Glomerular visceral epithelial cell (primary cell): ENCODE results near the gene ZBTB49.

ENCODE experiments used
- DNase-seq: peaks from one replicate; pipeline ENCODE4 v3.0.0-alpha.2; 2016; ENCODE audit errors: extremely low spot score

Gene ZBTB49

DNA sequence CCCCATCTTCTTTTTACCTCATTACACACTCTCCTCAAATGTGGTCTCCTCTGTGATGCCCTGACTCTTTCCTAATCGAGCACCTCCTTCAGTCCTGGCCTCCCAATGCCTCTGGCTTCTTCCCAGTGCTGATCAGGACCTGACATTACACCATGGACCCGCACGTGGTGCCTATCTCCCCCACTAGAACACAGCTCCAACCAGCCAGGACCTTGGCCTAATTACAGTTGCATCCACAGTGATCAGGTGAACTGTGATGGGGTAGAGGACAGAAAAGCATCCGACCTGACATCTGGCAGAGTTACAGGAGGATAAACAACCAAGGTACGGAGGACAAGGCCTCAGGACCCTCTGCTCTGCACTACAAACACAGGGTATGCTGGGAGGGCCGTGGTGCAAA lies 12.5 kb upstream of the ZBTB49 start:
- no peak for DNase-seq

DNA sequence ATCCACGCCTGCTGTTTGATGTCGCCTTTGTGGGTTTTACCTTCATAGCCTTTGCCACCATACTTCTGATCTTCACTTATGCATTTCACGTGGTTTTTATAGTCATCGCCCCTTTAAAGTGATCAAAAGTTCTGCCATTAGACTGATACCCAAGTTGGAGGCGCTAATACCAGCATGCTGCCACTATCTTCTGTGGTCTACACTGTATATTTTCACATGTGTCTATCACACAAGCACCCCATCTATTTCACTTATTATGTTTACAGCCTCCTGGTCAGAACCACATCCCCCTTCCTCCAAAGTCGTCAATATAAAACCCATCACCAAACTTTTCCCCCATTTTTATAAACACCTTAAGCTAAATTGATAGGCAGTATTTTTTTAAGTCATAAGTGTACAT lies 8.3 kb upstream of the ZBTB49 start:
- DNase-seq, result no peak

DNA sequence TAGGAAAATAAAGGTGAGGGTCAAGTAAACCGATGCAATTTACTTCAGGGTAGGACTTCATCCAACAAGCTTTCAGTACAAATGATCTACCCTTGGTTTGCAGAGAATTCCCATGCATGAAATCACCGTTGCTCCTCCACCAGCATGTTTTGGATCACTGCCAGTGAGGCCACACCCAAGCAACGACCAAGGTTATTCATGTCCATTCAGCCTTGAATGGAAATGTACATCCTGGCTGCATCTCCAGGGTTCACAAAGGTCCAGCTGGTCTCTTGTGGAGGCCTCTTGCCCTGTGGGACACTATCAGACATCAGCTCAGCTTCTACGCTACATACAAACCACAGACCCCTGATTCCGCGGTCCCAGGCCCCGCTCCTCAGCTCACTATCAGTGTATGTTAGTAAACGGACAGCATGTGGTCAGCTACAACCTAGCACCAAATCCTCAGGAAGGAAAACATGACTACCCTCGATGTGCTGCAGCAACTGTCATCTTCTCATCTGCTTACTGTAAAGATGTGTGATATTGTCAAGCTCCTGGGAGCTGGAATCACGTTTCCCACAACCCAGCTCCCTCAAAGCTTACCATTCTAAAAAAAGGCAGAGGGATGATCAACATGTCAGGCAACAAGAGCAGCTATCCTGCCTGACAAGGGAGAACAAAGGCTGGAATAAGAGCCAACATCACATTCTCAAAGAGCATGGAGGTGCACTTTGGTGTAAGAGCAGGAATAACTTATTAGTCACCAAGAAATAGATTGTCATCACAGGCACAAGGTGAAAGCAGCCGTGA lies 5.0 kb upstream of the ZBTB49 start:
- peak; percentile 56 for DNase-seq

- DNase-seq, result no peak
Measured at GRCh38 chr4:4288098-4288497, 2.0 kb upstream of the ZBTB49 start.

DNA sequence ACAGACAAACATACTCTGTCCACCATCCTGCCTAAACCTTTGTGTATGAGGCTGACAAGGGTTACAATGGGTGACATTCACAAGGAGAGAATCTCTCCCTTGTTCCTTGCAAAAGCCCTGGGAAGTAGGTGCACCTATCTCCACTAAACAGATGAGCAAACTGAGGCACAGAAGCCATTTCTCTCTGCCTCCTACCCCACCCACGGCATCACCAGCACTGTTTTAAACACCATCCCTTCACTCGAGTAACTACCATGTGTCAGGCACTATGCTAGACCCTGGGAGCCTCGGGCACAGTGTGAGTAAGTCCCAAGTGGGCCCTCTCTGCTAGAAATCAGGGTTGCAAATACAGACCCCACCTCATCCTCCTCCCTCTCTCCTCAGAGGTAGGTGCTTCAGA lies 996 bp upstream of the ZBTB49 start:
- no peak for DNase-seq

DNA sequence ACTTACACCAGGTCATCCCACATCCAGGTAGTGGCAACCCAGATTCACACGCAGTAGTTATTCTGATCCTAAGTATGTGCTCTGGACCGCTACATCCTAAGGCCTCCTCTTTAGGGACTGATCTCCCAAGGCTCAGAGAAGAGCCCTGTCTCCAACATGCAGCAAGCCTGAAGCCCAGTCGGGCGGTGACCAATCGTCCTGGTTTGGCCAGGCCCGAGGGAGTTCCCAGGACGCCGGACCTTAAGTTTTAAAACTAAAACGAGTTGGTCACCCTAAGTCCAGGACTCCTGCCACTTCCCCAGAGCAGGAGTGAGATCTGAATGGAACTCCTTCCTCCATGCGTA lies 482 bp upstream of the ZBTB49 start:
- no peak for DNase-seq

DNA sequence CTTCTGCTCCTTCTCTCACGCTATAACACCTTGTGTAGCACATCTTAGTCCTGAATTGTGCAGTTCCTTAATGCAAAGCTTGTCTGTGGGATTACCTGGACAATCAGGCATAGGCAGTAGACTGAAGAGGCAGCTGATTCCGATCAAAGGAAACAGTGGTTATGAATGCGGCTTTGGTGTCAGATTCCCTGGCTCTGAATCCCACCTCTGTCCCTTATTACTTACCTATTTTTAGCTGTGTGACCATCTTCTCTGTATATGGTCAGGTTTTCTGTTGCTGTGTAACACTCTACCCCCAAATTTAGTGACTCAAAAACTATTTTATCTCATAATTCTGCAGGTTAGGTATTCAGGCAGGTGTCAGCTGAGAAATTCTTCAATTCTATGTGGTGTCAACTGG lies 3.2 kb downstream of the ZBTB49 start:
- DNase-seq, result no peak

- no peak for DNase-seq
Measured at GRCh38 chr4:4296283-4296846, 6.3 kb downstream of the ZBTB49 start.

DNA sequence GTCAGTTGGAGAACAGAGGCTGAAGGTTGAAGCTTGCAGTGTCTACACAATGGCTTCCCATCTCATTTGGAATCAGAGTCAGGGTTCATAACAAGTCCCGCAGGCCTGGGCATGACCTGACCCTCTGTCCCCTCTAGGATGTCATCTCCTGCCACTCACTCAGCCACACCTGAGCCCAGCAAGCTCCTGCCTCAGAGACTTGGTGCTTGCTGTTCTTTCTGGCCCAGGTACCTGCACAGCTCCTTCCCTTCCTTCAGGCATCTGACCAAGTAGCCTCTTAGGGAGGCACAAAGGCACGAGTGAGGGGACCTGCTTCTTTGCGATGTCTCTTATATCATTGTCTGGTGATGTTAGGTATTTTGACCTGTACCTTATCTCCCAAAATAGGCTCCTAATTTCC lies 9.0 kb downstream of the ZBTB49 start:
- no peak for DNase-seq

- DNase-seq, result no peak
Measured at GRCh38 chr4:4302001-4302400, 11.9 kb downstream of the ZBTB49 start.

DNA sequence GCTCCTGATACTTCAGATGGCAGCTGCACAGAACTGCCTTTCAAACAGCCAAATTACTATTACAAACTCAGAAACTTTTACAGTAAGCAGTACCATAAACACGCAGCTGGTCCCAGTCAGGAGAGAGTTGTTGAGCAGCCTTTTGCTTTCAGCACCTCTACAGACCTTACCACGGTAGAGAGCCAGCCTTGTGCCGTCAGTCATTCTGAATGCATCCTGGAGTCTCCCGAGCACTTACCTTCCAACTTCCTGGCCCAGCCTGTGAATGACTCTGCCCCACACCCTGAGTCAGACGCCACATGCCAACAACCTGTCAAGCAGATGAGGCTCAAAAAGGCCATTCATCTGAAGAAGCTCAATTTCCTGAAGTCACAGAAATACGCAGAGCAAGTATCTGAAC lies 12.4 kb downstream of the ZBTB49 start:
- DNase-seq, result no peak

GRCh38 chr4:4306920-4307319 lies 16.9 kb downstream of the ZBTB49 start:
- no peak for DNase-seq

- DNase-seq, result peak; percentile 81
Measured at GRCh38 chr4:4308800-4309441, 18.9 kb downstream of the ZBTB49 start.

DNA sequence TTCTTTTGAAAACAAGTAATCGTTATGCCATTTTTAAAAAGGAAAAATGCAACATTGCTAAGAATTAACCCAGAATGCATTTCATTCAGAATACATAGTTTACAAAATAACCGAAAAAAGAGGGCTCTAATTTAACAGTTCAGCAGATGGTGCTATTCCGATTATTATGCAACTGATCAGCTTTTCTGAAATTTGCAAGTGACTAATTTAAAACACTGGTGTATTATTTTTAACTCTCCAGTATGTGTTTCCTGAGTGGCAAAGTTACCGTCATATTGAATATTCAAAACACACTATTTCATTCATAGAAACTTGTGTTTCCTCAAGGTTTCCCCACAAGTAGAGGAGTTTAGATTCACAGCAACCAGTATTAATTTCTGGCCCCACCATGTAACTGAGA lies 21.1 kb downstream of the ZBTB49 start:
- no peak for DNase-seq

DNA sequence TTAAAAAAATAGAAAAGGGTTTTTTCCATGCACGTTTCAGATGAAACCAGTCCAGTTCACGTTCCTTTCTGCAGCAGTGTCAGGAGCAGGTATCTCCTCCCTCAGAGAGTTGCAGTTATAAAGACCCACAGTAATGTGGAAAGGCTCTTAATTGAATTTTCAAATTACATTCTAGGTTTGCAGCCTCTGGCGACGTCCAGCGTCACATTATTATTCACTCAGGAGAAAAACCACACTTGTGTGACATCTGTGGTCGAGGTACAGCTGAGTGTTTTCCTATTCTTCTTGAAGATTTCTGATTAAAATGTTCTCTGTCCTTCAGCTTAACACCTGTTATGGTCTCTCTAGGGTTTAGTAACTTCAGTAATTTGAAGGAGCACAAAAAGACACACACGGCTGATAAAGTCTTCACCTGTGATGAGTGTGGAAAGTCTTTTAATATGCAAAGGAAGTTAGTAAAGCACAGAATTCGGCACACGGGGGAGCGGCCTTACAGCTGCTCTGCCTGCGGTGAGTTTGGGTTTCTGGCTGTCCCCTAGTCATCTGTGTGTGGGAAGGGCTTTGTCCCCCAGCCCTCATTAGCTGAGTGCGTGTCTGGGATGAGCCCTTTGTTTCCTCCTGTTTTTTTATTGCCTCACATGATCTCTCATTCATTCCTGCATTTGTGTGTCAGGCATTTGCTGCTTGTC lies 25.6 kb downstream of the ZBTB49 start:
- no peak for DNase-seq

GRCh38 chr4:4316150-4316495 lies 26.1 kb downstream of the ZBTB49 start:
- no peak for DNase-seq

DNA sequence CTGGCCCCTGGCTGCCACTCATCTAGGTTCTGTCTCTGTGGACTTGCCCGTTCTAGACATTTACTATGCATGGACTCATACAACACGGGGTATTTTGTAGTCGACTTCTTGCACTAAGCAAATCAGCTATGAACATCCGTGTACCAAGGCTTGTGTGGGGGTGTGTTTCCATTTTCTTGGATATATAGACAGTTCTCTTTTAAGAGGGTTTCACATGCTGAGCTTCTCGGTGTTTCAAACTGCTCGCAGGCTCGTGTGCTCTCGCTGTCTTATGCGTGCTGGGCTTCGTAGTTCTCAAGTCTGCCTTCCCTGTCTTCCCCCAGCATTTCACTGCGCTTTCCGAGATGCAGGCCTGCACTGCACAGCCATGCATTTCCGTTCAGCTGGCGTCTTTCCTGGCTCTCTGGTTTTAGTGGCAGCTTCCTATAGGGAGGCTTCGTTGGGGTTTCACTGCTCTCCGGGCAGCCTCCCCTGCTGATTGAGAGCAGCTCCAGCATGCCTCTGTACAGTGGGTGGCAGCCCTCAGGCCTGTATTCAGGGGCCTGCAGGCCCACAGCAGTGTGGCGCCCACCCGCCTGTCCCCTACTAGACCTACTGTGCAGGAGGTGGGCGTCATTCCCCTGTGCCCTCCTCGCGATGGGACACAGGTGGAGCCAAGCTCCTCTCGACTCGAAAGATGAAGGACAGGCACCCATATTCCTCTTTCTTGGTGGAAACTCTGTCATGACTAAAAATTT lies 27.6 kb downstream of the ZBTB49 start:
- DNase-seq, result no peak

GRCh38 chr4:4320528-4320927 lies 30.5 kb downstream of the ZBTB49 start:
- DNase-seq, result no peak

DNA sequence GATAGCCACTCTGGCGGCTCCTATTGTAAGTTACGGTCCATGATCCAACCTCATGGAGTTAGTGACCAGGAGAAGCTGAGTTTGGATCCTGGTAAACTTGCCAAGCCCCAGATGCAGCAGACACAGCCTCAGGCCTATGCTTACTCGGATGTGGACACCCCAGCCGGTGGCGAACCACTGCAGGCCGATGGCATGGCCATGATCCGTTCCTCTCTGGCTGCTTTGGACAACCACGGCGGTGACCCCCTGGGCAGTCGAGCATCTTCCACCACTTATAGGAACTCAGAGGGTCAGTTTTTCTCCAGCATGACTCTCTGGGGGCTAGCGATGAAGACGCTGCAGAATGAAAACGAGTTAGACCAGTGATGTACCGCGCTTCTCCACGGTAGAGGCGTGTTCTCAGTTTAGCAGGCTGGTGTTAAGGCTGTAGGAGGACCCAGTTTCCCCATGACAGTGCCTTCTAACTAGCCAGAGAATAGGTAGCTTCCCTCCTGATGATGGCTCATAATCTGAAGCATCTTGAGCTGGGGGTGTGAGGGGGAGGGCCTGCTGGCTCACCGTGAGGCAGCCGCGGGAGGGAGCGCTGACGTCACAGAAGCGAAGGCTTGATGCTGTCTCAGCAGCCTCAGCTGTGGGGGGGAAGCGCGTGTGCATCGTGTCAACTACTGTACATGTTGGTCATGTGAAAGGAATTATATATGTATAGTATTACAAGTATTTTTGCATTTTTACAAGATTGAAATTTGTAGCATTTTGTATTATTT lies 31.1 kb downstream of the ZBTB49 start:
- no peak for DNase-seq

- DNase-seq, result no peak
Measured at GRCh38 chr4:4321951-4322688, 32.1 kb downstream of the ZBTB49 start.
